ENCODE measurements around the gene WWOX. TPM values are rescaled to one million over a fixed set of nuclear protein-coding genes. Genes with fewer than 3 reads are reported as not detected.

The WWOX gene
- total RNA-seq, 1 donor from 2014 or later, result 28.2 TPM

- H3K27me3 Mint-ChIP-seq (ENCODE audit: unreplicated experiment), result no peaks in the 10 kb centered on the region
- H3K4me3 Mint-ChIP-seq (ENCODE audit: unreplicated experiment), result no peak overlapping the region
- no peak overlapping the region for H3K27ac Mint-ChIP-seq (ENCODE audit: unreplicated experiment)
- DNase-seq (ENCODE audit: extremely low spot score, unreplicated experiment), result no peak
- no peak for TF ChIP-seq CTCF (IDR thresholded peaks at IDR 0.05)
- H3K4me1 Mint-ChIP-seq (ENCODE audit: unreplicated experiment), result peaks cover 12% of the 10 kb centered on the region
- no peaks in the 10 kb centered on the region for H3K36me3 Mint-ChIP-seq (ENCODE audit: unreplicated experiment)
- H3K9me3 Mint-ChIP-seq (ENCODE audit: unreplicated experiment), result peaks cover 5% of the 10 kb centered on the region
Measured at GRCh38 chr16:78900044-78900811, 800.8 kb downstream of the WWOX start.

- Mint-ChIP-seq H3K4me1 (ENCODE audit: unreplicated experiment) (peaks cover 4% of the 10 kb centered on the region), H3K36me3 (ENCODE audit: unreplicated experiment) (no peaks in the 10 kb centered on the region), H3K9me3 (ENCODE audit: unreplicated experiment) (peaks cover 5% of the 10 kb centered on the region), H3K27me3 (ENCODE audit: unreplicated experiment) (no peaks in the 10 kb centered on the region), H3K27ac (ENCODE audit: unreplicated experiment) (no peak overlapping the region), H3K4me3 (ENCODE audit: unreplicated experiment) (no peak overlapping the region)
- no peak for DNase-seq (ENCODE audit: extremely low spot score, unreplicated experiment)
- TF ChIP-seq CTCF (IDR thresholded peaks at IDR 0.05), result no peak
Measured at GRCh38 chr16:78900966-78901365, 801.5 kb downstream of the WWOX start.

GRCh38 chr16:78902321-78902720 lies 802.9 kb downstream of the WWOX start:
- no peak overlapping the region for H3K27ac Mint-ChIP-seq (ENCODE audit: unreplicated experiment)
- no peak for TF ChIP-seq CTCF (IDR thresholded peaks at IDR 0.05)
- DNase-seq (ENCODE audit: extremely low spot score, unreplicated experiment), result no peak
- no peak overlapping the region for H3K4me3 Mint-ChIP-seq (ENCODE audit: unreplicated experiment)
- no peaks in the 10 kb centered on the region for H3K4me1 Mint-ChIP-seq (ENCODE audit: unreplicated experiment)
- peaks cover 5% of the 10 kb centered on the region for H3K9me3 Mint-ChIP-seq (ENCODE audit: unreplicated experiment)
- no peaks in the 10 kb centered on the region for H3K27me3 Mint-ChIP-seq (ENCODE audit: unreplicated experiment)
- no peaks in the 10 kb centered on the region for H3K36me3 Mint-ChIP-seq (ENCODE audit: unreplicated experiment)

GRCh38 chr16:78903237-78903636 lies 803.8 kb downstream of the WWOX start:
- Mint-ChIP-seq H3K9me3 (ENCODE audit: unreplicated experiment) (peaks cover 5% of the 10 kb centered on the region), H3K36me3 (ENCODE audit: unreplicated experiment) (no peaks in the 10 kb centered on the region), H3K4me1 (ENCODE audit: unreplicated experiment) (no peaks in the 10 kb centered on the region), H3K27ac (ENCODE audit: unreplicated experiment) (no peak overlapping the region), H3K27me3 (ENCODE audit: unreplicated experiment) (no peaks in the 10 kb centered on the region), H3K4me3 (ENCODE audit: unreplicated experiment) (no peak overlapping the region)
- DNase-seq (ENCODE audit: extremely low spot score, unreplicated experiment), result no peak
- TF ChIP-seq CTCF (IDR thresholded peaks at IDR 0.05), result no peak

GRCh38 chr16:78903843-78904242 lies 804.4 kb downstream of the WWOX start:
- no peak for TF ChIP-seq CTCF (IDR thresholded peaks at IDR 0.05)
- Mint-ChIP-seq H3K4me3 (ENCODE audit: unreplicated experiment) (no peak overlapping the region), H3K36me3 (ENCODE audit: unreplicated experiment) (no peaks in the 10 kb centered on the region), H3K9me3 (ENCODE audit: unreplicated experiment) (peaks cover 5% of the 10 kb centered on the region), H3K27ac (ENCODE audit: unreplicated experiment) (no peak overlapping the region), H3K27me3 (ENCODE audit: unreplicated experiment) (no peaks in the 10 kb centered on the region), H3K4me1 (ENCODE audit: unreplicated experiment) (no peaks in the 10 kb centered on the region)
- DNase-seq (ENCODE audit: extremely low spot score, unreplicated experiment), result no peak
